ENCODE results near the gene HTR2B.
A peak's percentile ranks its signal among the peaks of the same experiment; 100 is the strongest.

HTR2B gene

GRCh38 chr2:231065966-231066365, 58.9 kb downstream of the HTR2B start:
- Histone ChIP-seq H3K27me3 (ENCODE audit: control insufficient read depth in 1 of 2, insufficient read depth in 2 of 2, low read length in 2 of 2) (no peaks in the 10 kb centered on the region), H3K36me3 (ENCODE audit: control insufficient read depth in 1 of 2, insufficient read depth in 2 of 2, low read length in 2 of 2) (peaks cover 35 to 74% of the 10 kb centered on the region in 2 donors), H3K4me1 (ENCODE audit: control insufficient read depth in 1 of 2, insufficient read depth in 2 of 2, low read length in 2 of 2) (peaks cover 9 to 10% of the 10 kb centered on the region in 2 donors), H3K9ac (ENCODE audit: low read depth in 1 of 2, low read length in 2 of 2) (no peak overlapping the region), H3K27ac (ENCODE audit: low read depth, low read length) (no peak overlapping the region), H3K9me3 (ENCODE audit: control insufficient read depth in 1 of 2, low read length in 2 of 2) (no peaks in the 10 kb centered on the region), H3K4me3 (ENCODE audit: low read depth in 1 of 2, low read length in 2 of 2) (no peak overlapping the region)

- Histone ChIP-seq H3K27me3 (ENCODE audit: control insufficient read depth in 1 of 2, insufficient read depth in 2 of 2, low read length in 2 of 2) (no peaks in the 10 kb centered on the region), H3K9ac (ENCODE audit: low read depth in 1 of 2, low read length in 2 of 2) (no peak overlapping the region), H3K36me3 (ENCODE audit: control insufficient read depth in 1 of 2, insufficient read depth in 2 of 2, low read length in 2 of 2) (peaks cover 29 to 60% of the 10 kb centered on the region in 2 donors), H3K4me3 (ENCODE audit: low read depth in 1 of 2, low read length in 2 of 2) (no peak overlapping the region), H3K4me1 (ENCODE audit: control insufficient read depth in 1 of 2, insufficient read depth in 2 of 2, low read length in 2 of 2) (peaks cover 16 to 28% of the 10 kb centered on the region in 2 donors), H3K9me3 (ENCODE audit: control insufficient read depth in 1 of 2, low read length in 2 of 2) (no peaks in the 10 kb centered on the region), H3K27ac (ENCODE audit: low read depth, low read length) (no peak overlapping the region)
Observed at GRCh38 chr2:231063347-231063746, 61.5 kb downstream of the HTR2B start.

DNA sequence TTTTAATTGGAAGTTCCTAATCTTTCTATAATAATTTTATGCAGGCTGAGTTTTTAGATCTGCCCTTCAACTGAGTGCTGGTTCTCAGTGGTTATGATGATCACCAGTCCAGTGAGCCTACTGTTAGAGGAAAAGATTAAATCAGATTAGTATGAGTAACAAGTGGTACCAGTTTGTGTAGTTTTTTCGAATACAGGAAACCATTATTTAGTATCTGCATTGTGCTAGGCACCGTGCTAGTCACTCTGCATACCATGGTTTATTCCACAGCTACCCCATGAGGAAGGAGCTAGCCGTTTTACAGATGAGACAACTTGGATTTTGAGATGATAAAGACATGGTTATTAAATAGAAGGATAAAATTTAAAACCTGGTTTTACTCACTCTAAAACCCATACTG, 62.1 kb downstream of the HTR2B start:
- no peak overlapping the region for H3K4me3 ChIP-seq (ENCODE audit: low read depth in 1 of 2, low read length in 2 of 2)
- H3K9ac ChIP-seq (ENCODE audit: low read depth in 1 of 2, low read length in 2 of 2): no peak overlapping the region
- no peaks in the 10 kb centered on the region for H3K9me3 ChIP-seq (ENCODE audit: control insufficient read depth in 1 of 2, low read length in 2 of 2)
- H3K36me3 ChIP-seq (ENCODE audit: control insufficient read depth in 1 of 2, insufficient read depth in 2 of 2, low read length in 2 of 2): peaks cover 24 to 54% of the 10 kb centered on the region in 2 donors
- H3K27ac ChIP-seq (ENCODE audit: low read depth, low read length): no peak overlapping the region
- H3K4me1 ChIP-seq (ENCODE audit: control insufficient read depth in 1 of 2, insufficient read depth in 2 of 2, low read length in 2 of 2): peaks cover 18 to 28% of the 10 kb centered on the region in 2 donors
- H3K27me3 ChIP-seq (ENCODE audit: control insufficient read depth in 1 of 2, insufficient read depth in 2 of 2, low read length in 2 of 2): no peaks in the 10 kb centered on the region

DNA sequence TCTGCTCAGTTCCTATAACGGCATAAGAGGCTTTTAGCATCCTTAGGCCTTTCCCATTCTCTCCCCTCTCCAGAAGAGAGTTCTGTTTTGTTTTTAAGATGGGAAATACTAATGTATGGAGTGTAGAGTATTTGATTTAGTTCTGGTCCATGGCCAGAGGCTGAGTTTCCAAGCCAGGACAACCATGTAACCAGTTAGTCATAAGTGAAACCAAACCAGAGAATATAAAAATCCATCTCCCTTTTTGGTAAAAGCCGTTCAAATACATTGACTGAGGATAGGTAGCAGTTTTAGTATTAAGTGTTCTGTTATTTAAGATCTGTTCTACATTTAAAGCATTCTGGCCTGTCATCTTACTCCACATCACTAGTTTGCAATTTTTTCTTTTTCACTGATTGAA, 65.1 kb downstream of the HTR2B start:
- Histone ChIP-seq H3K4me3 (ENCODE audit: low read depth in 1 of 2, low read length in 2 of 2) (peak overlapping the region in 1 of 2 donors; percentile 8), H3K4me1 (ENCODE audit: control insufficient read depth in 1 of 2, insufficient read depth in 2 of 2, low read length in 2 of 2) (peaks cover 22 to 32% of the 10 kb centered on the region in 2 donors), H3K27ac (ENCODE audit: low read depth, low read length) (no peak overlapping the region), H3K9me3 (ENCODE audit: control insufficient read depth in 1 of 2, low read length in 2 of 2) (no peaks in the 10 kb centered on the region), H3K9ac (ENCODE audit: low read depth in 1 of 2, low read length in 2 of 2) (no peak overlapping the region), H3K36me3 (ENCODE audit: control insufficient read depth in 1 of 2, insufficient read depth in 2 of 2, low read length in 2 of 2) (peaks cover 10 to 29% of the 10 kb centered on the region in 2 donors), H3K27me3 (ENCODE audit: control insufficient read depth in 1 of 2, insufficient read depth in 2 of 2, low read length in 2 of 2) (no peaks in the 10 kb centered on the region)

DNA sequence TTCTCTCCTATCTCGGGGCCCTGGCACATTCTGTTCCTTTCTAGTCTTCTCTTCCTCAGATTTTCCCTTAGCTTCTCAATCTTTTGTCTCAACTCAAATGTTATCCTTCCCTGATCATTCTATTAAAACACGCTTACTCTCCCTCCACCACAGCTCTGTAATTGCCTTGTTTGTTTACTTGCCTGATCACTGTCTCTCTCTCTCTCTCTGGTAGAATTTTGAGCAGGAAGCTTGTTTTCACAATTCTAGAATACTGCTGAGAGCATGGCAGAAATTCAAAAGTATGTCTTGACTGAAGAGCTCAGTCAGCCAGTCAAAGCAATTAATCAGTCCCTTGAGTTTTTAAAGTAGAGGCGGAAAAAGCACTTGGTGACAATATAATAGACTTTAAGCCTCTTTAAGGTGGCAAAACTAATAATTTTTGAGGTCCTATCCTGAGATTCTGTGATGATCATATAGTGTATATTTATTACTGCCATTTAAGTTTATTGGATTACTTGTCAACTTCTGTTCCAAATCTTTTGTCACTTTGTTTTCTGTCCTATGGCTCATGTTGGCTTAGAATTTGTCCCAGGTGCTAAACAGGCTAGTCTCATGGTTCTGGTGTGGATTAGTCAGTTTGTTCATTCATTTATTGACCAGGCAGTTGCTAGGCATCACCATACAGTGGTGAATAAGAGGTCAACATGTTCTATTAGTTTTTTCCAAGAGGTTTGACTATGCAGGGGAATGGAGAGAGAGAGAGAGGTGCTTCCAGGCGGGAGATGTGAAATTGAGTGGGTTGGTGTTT, 65.9 kb downstream of the HTR2B start:
- Histone ChIP-seq H3K9ac (ENCODE audit: low read depth in 1 of 2, low read length in 2 of 2) (peak overlapping the region in 1 of 2 donors; percentile 14), H3K4me3 (ENCODE audit: low read depth in 1 of 2, low read length in 2 of 2) (peak overlapping the region; percentile 94 to 97)

More for the DNA sequence above, 65.9 kb downstream of the HTR2B start:
- Histone ChIP-seq H3K36me3 (ENCODE audit: control insufficient read depth in 1 of 2, insufficient read depth in 2 of 2, low read length in 2 of 2) (peaks cover 6 to 21% of the 10 kb centered on the region in 2 donors), H3K27ac (ENCODE audit: low read depth, low read length) (no peak overlapping the region), H3K9me3 (ENCODE audit: control insufficient read depth in 1 of 2, low read length in 2 of 2) (no peaks in the 10 kb centered on the region), H3K4me1 (ENCODE audit: control insufficient read depth in 1 of 2, insufficient read depth in 2 of 2, low read length in 2 of 2) (peaks cover 22 to 32% of the 10 kb centered on the region in 2 donors), H3K27me3 (ENCODE audit: control insufficient read depth in 1 of 2, insufficient read depth in 2 of 2, low read length in 2 of 2) (no peaks in the 10 kb centered on the region)

Data from duodenal mucosa (tissue), 2 donors.